Jurkat, Clone E6-1 (cell line): Measurements from ENCODE around the gene DOP1B.

Experiments used
- DNase-seq: peaks from one replicate; pipeline ENCODE4 v3.0.0-alpha.2; 2011; ENCODE audit warnings: low read depth, low spot score
- H3K4me3 ChIP-seq: 2 replicates; pipeline ENCODE4 v1.5.1; 2011; ENCODE audit warnings: mild to moderate bottlenecking, low read length, control low read depth, moderate library complexity

The DOP1B gene

DNA sequence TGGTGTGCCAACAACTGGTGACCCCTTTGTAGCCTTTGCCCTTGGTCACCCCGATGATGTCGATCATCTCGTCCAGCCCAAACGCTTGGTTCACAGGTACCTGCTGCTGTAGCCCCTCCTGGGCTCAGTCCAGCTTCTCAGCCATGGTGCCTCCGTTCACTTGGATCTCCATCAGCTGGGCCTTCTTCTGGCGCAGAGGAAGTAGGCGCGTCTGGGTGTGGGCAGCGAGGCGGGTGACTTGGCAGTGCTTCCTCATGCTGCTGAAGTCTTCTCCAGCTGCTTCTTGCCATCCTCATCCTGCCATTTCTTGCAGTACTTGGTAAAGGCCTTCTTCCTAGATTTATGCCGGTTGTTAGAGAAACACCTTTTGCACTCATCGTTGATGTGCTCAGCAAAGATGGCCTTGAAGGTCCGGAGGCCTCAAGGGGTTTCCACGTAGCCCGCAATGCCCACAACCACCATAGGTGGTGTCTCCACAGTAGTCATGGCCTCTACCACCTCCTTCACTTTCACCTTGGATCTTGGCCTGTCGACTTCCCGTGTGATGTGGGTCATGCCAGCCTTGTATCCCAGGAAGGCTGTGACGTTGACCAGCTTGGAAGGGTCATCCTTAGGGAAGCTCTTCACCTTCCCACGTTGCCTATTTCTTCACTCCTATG, 13.0 kb downstream of the DOP1B start:
- no peak overlapping the region for H3K4me3 ChIP-seq
- no peak for DNase-seq

DNA sequence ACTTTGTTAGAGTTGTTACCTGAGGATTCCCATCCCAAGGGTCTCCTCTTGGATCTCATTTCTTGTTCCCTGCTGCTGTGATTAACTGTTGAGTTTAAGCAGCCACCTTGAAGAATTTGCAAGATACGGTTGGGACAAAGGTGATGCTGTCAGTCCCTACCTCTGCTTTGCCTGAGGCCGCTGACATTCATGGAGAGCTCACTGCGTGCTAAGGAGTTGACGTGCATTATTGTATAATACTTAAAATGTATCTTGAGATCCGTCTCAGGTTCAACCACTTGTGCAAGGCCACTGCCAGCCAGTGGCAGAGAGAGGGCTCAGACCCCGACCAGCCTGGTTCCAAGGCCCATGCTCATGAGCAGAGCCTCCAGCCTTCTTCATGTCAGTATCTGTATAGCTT, 14.2 kb downstream of the DOP1B start:
- no peak overlapping the region for H3K4me3 ChIP-seq
- DNase-seq: no peak

DNA sequence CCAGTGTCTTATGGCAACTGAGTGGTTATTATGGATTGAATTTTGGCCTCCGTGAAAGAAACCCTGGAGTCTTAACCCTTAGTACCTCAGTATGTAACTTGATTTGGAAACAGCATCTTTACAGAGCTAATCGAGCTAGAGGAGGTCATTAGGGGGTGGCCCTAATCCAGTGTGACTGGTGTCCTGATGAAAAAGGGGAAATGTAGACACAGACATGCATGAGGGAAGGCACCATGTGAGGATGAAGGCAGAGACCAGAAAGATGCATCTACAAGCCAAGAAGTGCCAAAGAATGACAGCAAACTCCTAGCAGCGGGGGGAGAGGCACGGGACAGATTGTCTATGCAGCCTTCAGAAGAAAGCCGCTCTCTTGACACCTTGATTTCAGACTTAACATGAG, 14.7 kb downstream of the DOP1B start:
- DNase-seq: no peak
- no peak overlapping the region for H3K4me3 ChIP-seq

DNA sequence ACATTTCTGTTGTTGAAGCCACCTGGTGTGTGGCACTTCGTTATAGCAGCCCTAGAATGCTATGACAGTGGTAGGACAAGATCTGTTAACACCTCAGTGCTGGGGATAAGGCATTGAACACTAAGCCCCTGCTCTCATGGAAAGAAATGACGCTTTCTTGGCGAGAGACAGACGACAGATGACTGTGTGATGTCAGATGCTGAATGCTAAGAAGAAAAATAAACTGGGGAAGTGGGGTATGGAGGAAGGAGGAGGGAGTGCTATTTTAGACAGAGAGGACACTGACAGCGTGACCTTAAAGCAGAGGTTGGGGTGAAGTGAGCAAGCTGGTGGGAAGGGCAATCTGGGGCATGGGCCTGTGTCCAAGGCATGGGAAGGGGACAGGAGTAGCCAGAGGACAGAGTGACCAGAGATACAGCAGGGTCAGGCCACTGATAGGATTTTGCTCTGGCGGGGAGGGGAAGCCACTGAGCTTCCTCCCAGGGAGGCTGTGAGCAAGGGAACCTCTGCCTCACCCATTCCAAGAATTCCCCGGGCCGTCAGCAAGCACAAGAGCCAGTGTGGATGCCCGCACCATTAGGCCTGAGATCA, 15.2 kb downstream of the DOP1B start:
- no peak for DNase-seq
- no peak overlapping the region for H3K4me3 ChIP-seq

DNA sequence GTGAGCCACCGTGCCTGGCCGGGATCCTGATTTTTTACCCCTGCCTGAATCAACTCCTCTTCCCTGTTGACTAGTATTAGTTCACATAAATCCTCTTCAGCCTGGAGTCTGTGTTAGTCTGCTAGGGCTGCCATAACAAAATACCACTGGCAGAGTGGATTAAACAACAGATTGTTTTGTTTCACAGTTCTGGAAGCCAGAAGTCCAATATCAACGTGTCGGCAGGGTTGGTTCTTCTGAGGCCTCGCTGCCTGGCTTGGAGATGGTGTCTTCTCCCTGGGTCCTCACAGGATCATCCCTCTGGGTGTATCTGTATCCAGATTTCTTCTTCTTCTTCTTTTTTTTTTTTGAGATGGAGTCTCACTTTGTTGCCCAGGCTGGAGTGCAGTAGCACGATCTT, 18.2 kb downstream of the DOP1B start:
- no peak for DNase-seq
- no peak overlapping the region for H3K4me3 ChIP-seq

DNA sequence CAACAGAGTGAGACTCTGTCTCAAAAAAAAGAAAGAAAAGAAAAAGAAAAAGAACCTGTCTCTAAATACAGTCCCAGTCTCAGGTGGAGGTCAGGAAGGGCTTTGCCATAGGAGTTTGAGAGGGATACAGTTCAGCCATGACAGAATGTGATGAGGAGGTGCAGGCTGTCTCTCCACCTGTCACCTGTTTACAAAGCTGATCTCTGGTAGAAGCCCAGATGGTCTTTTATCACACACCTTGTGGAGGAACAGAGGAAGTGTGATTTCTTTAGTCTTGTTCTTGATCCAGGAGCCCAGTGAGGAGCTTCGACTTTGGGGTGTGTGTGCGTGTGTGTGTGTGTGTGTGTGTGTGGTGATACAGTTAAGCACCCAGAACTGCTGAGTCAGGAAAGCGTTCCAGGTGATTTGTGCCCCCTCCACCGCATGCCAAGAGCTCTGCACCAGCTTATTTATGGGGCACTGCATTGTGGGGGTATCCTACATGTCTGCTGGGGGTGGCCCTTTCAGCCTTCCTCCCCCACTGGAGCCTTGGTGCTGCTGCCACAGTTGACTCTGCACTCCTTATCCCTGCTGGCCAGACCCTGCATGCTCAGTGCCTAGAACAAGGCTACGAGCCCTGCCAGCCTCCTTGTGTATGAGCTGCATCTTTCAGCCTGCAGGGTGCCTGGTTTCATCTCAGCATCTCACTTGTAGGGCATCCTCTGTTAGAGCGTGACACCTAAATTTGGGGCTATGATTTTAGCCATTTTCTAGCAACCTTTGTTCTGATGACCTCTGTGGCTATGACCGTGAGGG, 19.3 kb downstream of the DOP1B start:
- H3K4me3 ChIP-seq: no peak overlapping the region
- no peak for DNase-seq

DNA sequence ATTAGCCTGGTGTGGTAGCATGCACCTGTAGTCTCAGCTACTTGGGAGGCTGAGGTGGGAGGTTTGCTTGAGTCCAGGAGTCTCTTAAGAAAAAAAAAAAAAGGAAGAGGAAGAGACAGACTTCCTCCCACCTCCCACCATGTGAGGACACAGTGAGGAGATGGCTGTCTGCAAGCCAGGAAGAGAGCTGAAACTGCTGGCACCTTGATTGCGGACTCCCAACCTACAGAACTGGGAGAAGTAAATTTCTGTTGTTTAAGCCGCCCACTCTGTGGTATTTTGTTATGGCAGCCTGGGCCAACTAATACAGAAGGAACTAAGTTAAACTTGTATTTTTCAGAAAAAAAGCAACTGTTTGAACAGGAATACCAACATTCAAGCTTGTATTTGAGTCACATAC, 21.7 kb downstream of the DOP1B start:
- no peak overlapping the region for H3K4me3 ChIP-seq
- no peak for DNase-seq

DNA sequence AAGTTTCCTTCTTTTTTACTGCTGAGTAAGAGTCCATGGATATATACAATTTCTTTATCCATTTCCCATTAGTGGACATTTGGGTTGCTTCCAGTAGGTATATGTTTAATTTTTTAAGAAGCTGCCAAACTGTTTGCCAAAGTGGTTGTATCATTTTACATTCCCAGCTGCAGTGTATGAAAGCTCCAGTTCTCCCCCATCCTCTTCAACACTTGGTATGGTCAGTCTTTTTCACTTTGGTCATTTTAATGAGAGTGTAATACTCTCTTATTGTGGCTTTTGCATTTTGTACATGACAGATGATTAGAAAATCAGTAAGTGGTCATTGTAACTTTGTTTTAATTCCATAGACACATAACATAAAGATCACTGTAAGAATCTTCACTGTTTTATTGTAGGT, 22.5 kb downstream of the DOP1B start:
- H3K4me3 ChIP-seq: no peak overlapping the region
- DNase-seq: no peak

DNA sequence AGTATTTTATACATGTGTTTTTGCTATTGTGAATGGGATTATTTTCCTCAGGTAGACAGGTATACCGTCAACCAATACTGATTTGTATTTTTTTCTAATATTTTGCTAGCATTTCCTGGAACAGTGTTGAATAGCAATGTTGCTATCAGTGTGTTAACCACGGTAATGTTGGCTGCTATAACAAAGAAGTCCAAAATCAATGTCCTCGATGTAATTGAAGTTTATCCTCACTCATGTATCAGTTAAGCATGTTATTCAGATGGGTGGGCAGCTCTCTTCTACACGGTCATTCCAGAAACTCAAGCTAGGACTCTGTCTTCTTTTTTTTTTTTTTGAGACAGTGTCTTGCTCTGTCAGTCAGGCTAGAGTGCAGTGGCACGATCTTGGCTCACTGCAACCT, 24.3 kb downstream of the DOP1B start:
- no peak overlapping the region for H3K4me3 ChIP-seq
- no peak for DNase-seq

DNA sequence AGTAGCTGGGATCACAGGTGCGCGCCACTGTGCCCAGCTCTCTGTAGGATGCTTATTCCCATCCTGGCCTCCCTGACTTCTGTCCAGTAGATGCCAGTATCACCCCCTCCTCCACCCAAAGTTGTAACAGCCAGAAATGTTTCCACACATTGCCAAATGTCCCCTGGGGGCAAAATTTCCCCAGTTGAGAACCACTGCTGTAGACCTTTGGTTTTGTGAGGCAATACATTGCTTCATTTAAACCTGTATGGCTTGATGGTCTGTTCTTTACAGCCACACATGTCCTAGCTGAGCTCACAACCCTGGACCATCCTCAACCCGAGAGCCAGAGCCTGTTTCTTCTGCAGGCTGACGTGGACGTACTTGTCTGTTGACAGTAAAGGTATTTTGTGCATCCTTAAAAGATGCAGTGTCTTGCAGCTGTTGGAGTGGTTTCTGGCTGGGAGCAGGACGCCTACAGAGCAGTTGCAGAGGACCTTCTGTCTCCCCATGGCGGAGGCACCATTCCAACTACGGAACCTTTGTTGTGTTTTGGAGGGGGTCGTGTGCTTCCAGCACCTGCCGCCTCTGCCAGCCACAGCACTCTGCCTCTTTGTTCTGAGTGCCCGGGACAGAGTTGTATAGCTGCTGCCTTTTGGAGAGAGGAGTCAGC, 26.6 kb downstream of the DOP1B start:
- no peak overlapping the region for H3K4me3 ChIP-seq
- no peak for DNase-seq

DNA sequence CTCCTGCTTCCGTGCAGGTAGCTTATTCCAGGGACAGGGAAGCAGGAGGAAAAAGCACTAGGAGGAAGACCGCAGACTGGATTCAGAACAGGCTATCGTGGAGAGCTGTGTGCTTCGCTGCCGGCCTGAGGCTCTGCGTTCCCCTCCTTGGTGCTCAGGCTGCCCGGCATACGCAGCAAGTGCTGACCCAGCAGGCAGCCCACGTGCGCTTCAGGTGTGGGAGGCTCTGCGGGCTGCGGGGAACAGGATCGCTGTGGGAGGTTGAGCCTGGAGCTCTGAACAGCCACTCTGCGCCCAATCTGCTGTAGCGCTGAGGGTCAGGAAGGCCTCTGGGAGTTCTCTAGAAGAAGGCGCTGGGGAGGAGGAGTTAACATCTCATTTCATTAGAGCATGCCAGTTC, 27.9 kb downstream of the DOP1B start:
- DNase-seq: no peak
- no peak overlapping the region for H3K4me3 ChIP-seq

DNA sequence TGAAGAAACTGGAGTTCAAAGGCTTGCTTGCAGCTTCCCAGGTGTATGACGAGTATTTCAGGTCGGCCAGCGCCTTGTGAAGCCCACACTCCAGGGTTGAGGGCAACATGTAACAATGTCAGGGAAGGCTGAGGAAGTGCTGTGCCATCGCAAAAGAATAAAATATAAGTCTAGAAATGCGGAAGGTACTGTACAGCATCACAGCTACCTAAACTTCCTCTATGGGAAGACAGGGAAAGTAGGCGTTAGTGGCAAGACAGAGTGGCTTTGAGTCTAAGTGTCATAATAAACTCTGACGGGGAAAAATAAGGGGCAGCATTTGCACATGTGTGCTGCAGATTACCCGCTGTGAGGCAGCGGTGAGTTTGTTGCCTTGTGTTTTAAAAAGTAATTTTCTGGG, 28.9 kb downstream of the DOP1B start:
- no peak overlapping the region for H3K4me3 ChIP-seq
- DNase-seq: no peak

DNA sequence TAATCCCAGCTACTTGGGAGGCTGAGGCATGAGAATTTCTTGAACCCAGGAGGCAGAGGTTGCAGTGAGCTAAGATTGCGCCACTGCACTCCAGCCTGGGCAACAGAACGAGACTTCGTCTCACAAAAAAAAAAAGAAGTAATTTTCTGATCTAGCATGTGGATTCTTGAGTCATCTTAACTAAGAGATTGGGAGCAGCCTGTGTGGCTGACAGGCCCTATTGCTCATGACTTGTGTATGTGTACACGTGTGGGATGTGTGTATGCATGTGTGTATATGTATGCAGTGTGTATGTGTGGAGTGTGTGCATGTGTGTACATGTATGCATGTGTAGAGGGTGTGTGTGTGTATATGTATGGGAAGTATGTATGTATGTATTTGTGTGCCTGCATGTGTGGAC, 29.5 kb downstream of the DOP1B start:
- DNase-seq: no peak
- no peak overlapping the region for H3K4me3 ChIP-seq

DNA sequence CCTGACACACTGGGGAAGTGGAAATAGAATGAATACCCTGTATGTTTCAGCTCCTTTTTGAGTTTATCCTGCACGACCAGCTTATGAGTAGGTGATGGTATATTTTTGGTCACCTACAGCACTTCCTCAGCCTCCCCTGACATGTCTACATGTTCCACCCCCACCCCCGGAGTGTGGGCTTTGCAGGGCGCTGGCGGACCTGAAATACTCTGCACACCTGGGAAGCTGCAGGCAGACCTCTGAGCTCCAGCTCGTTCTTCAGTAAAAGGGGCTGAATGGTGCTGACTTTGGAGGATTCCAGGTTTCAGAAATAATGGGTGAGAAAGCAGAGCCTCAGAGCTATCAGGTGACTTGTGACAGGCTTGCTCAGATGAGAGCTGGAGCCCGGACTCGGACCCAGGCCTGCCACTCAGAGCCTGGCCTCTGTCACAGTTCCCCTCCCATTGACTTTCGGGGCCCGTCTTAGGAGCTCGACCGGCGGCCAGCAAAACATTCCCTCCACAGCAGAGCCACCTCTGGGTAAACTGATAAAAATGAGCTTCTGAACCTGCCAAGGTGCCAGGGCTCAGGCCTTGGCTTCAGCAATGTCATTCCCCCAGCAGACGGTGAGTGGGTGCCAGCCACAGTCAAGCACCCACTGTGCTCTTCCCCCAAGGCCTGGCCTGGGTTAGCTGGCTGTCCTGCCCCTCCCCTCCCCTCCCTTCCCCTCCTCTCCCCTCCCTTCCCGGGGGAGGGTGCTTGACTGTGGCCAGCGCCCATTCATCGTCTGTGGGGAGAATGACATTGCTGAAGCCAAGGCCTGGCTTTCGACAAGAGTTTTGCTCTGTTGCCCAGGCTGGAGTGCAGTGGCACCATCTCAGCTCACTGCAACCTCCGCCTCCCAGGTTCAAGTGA, 30.1 kb downstream of the DOP1B start:
- DNase-seq: no peak
- no peak overlapping the region for H3K4me3 ChIP-seq

DNA sequence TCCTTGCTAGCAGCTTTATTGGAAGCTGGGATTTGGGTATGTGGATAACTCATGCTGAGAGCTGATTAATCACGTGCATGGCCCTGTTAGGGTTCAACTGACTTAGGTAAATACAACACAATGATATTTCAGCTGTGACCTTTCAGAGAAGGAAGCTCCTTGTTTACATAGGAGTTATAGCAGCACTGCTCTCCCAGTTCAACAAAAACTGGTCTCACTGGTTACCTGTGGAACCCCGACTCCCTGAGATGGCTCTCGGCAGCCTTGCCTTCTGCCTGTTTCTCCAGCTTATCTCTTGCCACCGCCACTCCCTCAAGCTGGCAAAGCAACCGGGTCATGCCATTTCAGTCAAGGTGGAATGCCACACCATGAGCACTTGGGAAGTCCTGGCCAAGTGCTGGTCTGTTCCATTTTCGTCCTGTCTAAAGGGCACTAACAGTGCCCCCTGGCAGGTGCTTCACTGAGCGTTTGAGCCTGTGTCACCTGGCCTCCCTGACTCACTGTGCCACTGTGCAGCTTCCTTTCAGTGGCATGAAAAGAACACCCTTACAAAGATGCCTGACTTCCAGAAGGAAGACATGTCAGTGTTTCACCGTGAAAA, 31.6 kb downstream of the DOP1B start:
- no peak overlapping the region for H3K4me3 ChIP-seq
- no peak for DNase-seq

DNA sequence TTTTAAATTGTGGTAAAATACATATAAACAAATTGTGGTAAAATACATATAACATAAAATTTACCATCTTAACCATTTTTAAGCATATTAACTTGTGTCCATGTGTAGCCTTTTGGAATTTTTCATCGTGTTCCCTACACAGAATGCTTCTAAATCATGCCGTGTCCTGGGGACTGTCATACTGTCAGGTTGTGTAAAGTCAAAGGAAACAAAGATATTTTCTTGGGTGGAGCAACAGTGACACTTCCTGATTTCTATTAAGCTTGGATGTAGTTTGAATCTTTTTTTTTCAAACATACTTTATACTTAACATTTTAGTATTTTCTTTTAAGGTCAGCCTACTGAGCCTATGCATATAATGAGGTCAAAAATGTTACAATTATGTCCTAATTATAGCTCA, 32.3 kb downstream of the DOP1B start:
- no peak overlapping the region for H3K4me3 ChIP-seq
- DNase-seq: no peak

DNA sequence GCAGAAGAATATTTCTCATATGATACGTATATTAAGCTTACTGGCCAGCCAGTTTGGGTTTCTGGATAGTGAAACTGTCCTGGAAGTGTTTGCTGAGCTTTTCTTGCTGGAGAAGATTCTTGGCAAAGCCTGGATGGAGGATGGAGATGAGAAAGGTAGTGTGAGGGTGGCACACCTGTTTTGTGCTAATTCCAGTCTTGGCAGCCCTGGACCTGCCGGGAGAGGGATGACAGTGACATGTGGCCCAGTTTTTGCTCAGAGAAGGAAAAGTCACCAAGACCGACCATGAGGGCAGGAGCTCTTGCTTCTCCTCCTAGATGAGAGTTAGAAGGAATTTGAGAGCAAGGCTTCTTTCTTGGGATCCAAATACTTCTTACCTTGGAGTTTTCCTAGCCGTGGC, 34.1 kb downstream of the DOP1B start:
- no peak overlapping the region for H3K4me3 ChIP-seq
- DNase-seq: no peak

DNA sequence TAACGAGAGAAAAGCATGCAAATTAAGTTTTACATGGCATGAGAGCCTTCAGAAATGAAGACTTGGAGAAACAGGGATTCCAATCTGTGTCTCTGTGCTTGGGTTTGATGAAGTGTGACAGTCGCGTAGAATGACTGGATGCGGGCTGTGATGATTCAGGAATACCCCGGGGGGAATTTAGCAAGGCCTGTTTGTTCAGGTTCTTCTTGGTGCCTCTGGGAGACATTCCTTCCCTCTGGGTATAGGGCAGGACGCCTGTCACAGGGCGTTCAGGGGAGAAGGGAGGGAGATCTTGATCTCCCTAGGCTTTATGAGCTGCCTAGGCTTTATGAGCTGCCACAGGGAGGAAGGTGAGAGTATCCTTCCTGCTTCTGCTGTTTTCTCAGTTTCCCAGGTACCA, 36.6 kb downstream of the DOP1B start:
- DNase-seq: no peak
- no peak overlapping the region for H3K4me3 ChIP-seq

DNA sequence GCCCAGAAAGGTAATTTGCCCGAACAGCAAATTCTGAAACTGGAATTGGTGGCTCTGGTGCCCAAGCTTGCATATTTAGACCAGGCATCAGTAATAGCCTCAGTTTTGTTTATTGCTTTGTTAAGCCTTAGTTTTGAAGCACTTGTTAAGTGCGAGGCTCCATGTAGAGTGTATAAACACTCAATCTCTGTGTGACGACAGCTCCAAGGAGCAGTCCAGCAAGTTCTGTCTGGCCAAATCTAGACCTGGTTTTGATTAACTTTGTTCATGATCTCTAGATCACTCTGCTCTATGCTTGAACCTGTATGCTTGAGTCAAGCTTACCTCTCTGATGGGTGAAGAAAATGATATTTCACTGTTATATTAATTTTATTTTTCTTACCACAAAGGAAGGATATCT, 37.4 kb downstream of the DOP1B start:
- DNase-seq: no peak
- H3K4me3 ChIP-seq: no peak overlapping the region
